Hepatocyte (in vitro differentiated cells): Measurements from ENCODE around the gene GRK3. TPM values are rescaled to one million over a fixed set of nuclear protein-coding genes. Genes with fewer than 3 reads are reported as not detected.
A peak's percentile ranks its signal among the peaks of the same experiment; 100 is the strongest.

Source experiments
- DNase-seq: peaks from one replicate; pipeline ENCODE4 v3.0.0-alpha.2; 2016; ENCODE audit warnings: low spot score
- H2AFZ ChIP-seq: fragments of 200-600 bp; sonication (generic); 2 replicates; pipeline ENCODE4 v1.6.0; 2016; ENCODE audit warnings: antibody characterized with exemption, mild to moderate bottlenecking
- H3K27ac ChIP-seq: fragments of 200-600 bp; sonication (generic); 2 replicates; pipeline ENCODE4 v1.5.1; 2016; ENCODE audit warnings: mild to moderate bottlenecking
- H3K27me3 ChIP-seq: fragments of 200-600 bp; sonication (generic); 2 replicates; pipeline ENCODE4 v1.6.1; 2016
- H3K36me3 ChIP-seq: fragments of 200-600 bp; sonication (generic); replicated peaks from 2 replicates; pipeline ENCODE4 v1.5.1; 2016; ENCODE audit warnings: low read depth; ENCODE audit not compliant: insufficient read depth
- H3K4me1 ChIP-seq: fragments of 200-600 bp; sonication (generic); 2 replicates; pipeline ENCODE4 v1.5.1; 2016; ENCODE audit warnings: mild to moderate bottlenecking, moderate library complexity; ENCODE audit not compliant: insufficient read depth
- H3K4me2 ChIP-seq: fragments of 200-600 bp; sonication (generic); 2 replicates; pipeline ENCODE4 v1.6.0; 2016
- H3K4me3 ChIP-seq: fragments of 200-600 bp; sonication (generic); 2 replicates; pipeline ENCODE4 v1.5.1; 2016; ENCODE audit warnings: mild to moderate bottlenecking
- H3K79me2 ChIP-seq: fragments of 200-600 bp; sonication (generic); 2 replicates; pipeline ENCODE4 v1.6.0; 2017; ENCODE audit warnings: mild to moderate bottlenecking
- H3K9me2 ChIP-seq: fragments of 200-600 bp; sonication (generic); replicated peaks from 2 replicates; pipeline ENCODE4 v1.6.0; 2017; ENCODE audit warnings: mild to moderate bottlenecking; ENCODE audit not compliant: insufficient read depth
- H3K9me3 ChIP-seq: fragments of 200-600 bp; sonication (generic); 2 replicates; pipeline ENCODE4 v1.5.1; 2016; ENCODE audit warnings: low read depth, mild to moderate bottlenecking
- H4K20me1 ChIP-seq: fragments of 200-600 bp; sonication (generic); 2 replicates; pipeline ENCODE4 v1.6.0; 2016; ENCODE audit warnings: mild to moderate bottlenecking; ENCODE audit not compliant: insufficient read depth, poor library complexity, severe bottlenecking
- EZH2 ChIP-seq: fragments of 200-600 bp; sonication (generic); IDR thresholded peaks from 2 replicates; pipeline ENCODE4 v1.6.1; 2016; ENCODE audit warnings: antibody characterized with exemption, mild to moderate bottlenecking, borderline replicate concordance
- EZH2phosphoT487 ChIP-seq: fragments of 200-600 bp; sonication (generic); IDR thresholded peaks from one replicate; pipeline ENCODE4 v1.6.1; 2018; ENCODE audit warnings: antibody characterized with exemption, mild to moderate bottlenecking, low read depth, moderate library complexity; ENCODE audit not compliant: unreplicated experiment, severe bottlenecking
- WGBS: methylation state at CpG from one replicate; pipeline ENCODE4 v1.1.6; 2016; ENCODE audit warnings: low lambda C conversion rate; ENCODE audit errors: missing lambda C conversion rate; 5-methylcytosine and 5-hydroxymethylcytosine counted together
- polyA plus RNA-seq: library from polyadenylated mRNA; unstranded; fragments of >200 nt; fragmentation: Nextera tagmentation; extraction: Ambion mirVana; gene quantifications from 2 replicates; pipeline ENCODE4 v1.2.1, GENCODE V29; 2016
- total RNA-seq: library from RNA; depleted of rRNA; stranded (reverse); fragments of >200 nt; gene quantifications from 2 replicates; pipeline ENCODE4 v1.2.3, GENCODE V29; 2014
- TF ChIP-seq, protein P1 (sequence below): fragments of 200-600 bp; sonication (generic); IDR thresholded peaks from 2 replicates; pipeline ENCODE4 v1.5.1; 2016; ENCODE audit warnings: antibody characterized with exemption, mild to moderate bottlenecking; ENCODE audit not compliant: poor library complexity

GRK3 gene
- total and polyA plus RNA-seq, 2 experiments from 2014 or later, result 1.5 to 7.1 TPM

GRCh38 chr22:25656724-25657123 lies 92.2 kb downstream of the GRK3 start:
- H3K9me3 ChIP-seq, result no peaks in the 10 kb centered on the region
- no peaks in the 10 kb centered on the region for H4K20me1 ChIP-seq
- H3K36me3 ChIP-seq, result no peaks in the 10 kb centered on the region
- no peak overlapping the region for H2AFZ ChIP-seq
- no peak for DNase-seq
- no peak overlapping the region for H3K27ac ChIP-seq
- H3K27me3 ChIP-seq, result no peaks in the 10 kb centered on the region
- no peaks in the 10 kb centered on the region for H3K9me2 ChIP-seq
- no peaks in the 10 kb centered on the region for H3K4me1 ChIP-seq
- H3K79me2 ChIP-seq, result no peaks in the 10 kb centered on the region
- no peak for TF ChIP-seq EZH2phosphoT487
- TF ChIP-seq, protein P1, sequence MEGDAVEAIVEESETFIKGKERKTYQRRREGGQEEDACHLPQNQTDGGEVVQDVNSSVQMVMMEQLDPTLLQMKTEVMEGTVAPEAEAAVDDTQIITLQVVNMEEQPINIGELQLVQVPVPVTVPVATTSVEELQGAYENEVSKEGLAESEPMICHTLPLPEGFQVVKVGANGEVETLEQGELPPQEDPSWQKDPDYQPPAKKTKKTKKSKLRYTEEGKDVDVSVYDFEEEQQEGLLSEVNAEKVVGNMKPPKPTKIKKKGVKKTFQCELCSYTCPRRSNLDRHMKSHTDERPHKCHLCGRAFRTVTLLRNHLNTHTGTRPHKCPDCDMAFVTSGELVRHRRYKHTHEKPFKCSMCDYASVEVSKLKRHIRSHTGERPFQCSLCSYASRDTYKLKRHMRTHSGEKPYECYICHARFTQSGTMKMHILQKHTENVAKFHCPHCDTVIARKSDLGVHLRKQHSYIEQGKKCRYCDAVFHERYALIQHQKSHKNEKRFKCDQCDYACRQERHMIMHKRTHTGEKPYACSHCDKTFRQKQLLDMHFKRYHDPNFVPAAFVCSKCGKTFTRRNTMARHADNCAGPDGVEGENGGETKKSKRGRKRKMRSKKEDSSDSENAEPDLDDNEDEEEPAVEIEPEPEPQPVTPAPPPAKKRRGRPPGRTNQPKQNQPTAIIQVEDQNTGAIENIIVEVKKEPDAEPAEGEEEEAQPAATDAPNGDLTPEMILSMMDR, result no peak
- TF ChIP-seq EZH2, result no peak
- H3K4me3 ChIP-seq, result no peak overlapping the region
- no peak overlapping the region for H3K4me2 ChIP-seq

DNA sequence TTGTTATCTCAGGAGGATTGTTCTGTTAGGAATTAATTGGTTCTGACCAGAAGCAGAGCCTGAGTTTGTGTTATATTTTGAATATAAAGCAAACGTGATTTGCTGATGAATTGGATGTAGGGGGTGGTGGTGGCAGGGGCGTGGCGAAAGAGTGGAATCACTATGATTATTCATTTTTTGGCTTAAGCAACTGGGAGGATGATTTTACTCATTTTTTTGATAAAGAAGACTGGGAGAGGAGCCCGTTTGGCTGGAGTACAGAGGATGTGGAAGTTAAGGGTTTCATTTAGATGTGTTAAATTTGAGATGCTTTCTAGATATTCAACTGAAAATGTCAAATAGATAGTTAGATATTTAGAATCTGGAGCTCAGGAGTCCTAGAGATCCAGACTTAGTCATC lies 94.2 kb downstream of the GRK3 start:
- no peaks in the 10 kb centered on the region for H3K79me2 ChIP-seq
- H3K27me3 ChIP-seq, result no peaks in the 10 kb centered on the region
- no peak for DNase-seq
- H3K27ac ChIP-seq, result no peak overlapping the region
- TF ChIP-seq, protein P1, result no peak
- TF ChIP-seq EZH2phosphoT487 (no peak), EZH2 (no peak)
- H3K9me2 ChIP-seq, result no peaks in the 10 kb centered on the region
- no peaks in the 10 kb centered on the region for H3K36me3 ChIP-seq
- no peak overlapping the region for H2AFZ ChIP-seq
- no peaks in the 10 kb centered on the region for H3K4me1 ChIP-seq
- 96% methylated on average over 4 of the region's 4 CpGs for WGBS
- no peaks in the 10 kb centered on the region for H3K9me3 ChIP-seq
- H3K4me2 ChIP-seq, result no peak overlapping the region
- H3K4me3 ChIP-seq, result no peak overlapping the region
- no peaks in the 10 kb centered on the region for H4K20me1 ChIP-seq

DNA sequence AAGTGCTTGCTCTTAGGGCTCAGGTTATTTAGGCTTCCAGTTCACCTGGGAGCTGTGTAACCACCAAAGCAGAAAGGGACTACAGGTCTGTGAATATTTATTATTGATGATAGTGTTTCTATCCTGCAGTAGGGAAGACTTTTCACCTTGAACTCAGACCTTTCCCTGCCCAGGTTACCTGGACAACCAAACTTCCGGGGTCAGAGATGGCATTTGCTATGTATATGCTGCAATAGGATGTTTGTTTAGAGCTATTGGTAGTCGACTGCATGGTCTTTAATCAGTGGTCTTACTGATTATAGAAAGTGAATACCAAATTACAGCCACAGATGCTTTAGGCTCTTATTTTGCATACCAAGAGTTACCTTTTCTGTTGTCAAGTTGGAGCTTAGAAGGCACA lies 94.9 kb downstream of the GRK3 start:
- Histone ChIP-seq H3K4me2 (no peak overlapping the region), H3K27ac (no peak overlapping the region), H3K4me3 (no peak overlapping the region), H2AFZ (no peak overlapping the region), H3K9me3 (no peaks in the 10 kb centered on the region), H3K79me2 (no peaks in the 10 kb centered on the region), H4K20me1 (no peaks in the 10 kb centered on the region), H3K9me2 (no peaks in the 10 kb centered on the region), H3K36me3 (no peaks in the 10 kb centered on the region), H3K27me3 (no peaks in the 10 kb centered on the region), H3K4me1 (no peaks in the 10 kb centered on the region)
- 89% methylated on average over 2 of the region's 2 CpGs for WGBS
- no peak for DNase-seq
- TF ChIP-seq EZH2 (no peak), EZH2phosphoT487 (no peak)
- TF ChIP-seq, protein P1, result no peak

DNA sequence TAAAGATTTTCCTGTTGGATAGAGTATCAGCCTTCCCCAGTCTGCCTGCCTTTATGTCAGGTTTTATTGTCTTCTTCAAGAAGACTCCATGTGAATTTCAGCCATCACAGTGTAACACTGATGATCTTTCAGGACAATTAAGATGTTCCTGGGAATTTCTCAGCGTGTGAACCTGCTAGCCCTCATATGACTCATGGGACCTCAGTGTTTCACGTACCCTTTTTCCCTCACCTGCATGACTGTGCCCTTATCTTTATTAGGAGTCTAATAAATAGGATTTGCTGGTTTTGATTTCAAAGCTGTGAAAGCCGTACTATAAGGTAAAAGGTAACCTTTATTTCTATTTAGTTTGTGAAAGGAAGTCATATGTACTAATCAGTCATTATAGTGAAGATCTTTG lies 95.9 kb downstream of the GRK3 start:
- H3K27ac ChIP-seq, result peak overlapping the region; percentile 50
- WGBS, result 59% methylated on average over 3 of the region's 3 CpGs
- no peaks in the 10 kb centered on the region for H3K79me2 ChIP-seq
- no peaks in the 10 kb centered on the region for H3K9me2 ChIP-seq
- TF ChIP-seq, protein P1, result no peak
- no peak for TF ChIP-seq EZH2
- peak; percentile 46 for DNase-seq
- H3K27me3 ChIP-seq, result no peaks in the 10 kb centered on the region
- H3K4me2 ChIP-seq, result peak overlapping the region; percentile 35
- no peak overlapping the region for H2AFZ ChIP-seq
- no peaks in the 10 kb centered on the region for H3K9me3 ChIP-seq
- H3K4me3 ChIP-seq, result no peak overlapping the region
- no peaks in the 10 kb centered on the region for H3K36me3 ChIP-seq
- H4K20me1 ChIP-seq, result no peaks in the 10 kb centered on the region
- no peaks in the 10 kb centered on the region for H3K4me1 ChIP-seq
